Measurements from ENCODE around the gene FAF2. TPM values are rescaled to one million over a fixed set of nuclear protein-coding genes. Genes with fewer than 3 reads are reported as not detected.

FAF2 gene
- total RNA-seq, 2 experiments from 2014 or later = 36.2 to 38.7 TPM

- POLR2A ChIA-PET = no interaction called here
- CTCF ChIA-PET = no interaction called here
- H3K4me1 Mint-ChIP-seq = peaks cover 7% of the 10 kb centered on the region
- no peaks in the 10 kb centered on the region for H3K9me3 Mint-ChIP-seq
- no peak overlapping the region for H3K4me3 Mint-ChIP-seq
- H3K27ac Mint-ChIP-seq = no peak overlapping the region
- H3K27me3 Mint-ChIP-seq = no peaks in the 10 kb centered on the region
- H3K36me3 Mint-ChIP-seq (ENCODE audit: low read depth) = peaks cover 62% of the 10 kb centered on the region
- no peak for DNase-seq
Observed at GRCh38 chr5:176499273-176499672, 51.1 kb downstream of the FAF2 start.

- H3K27ac Mint-ChIP-seq = no peak overlapping the region
- H3K4me1 Mint-ChIP-seq = peaks cover 7% of the 10 kb centered on the region
- CTCF ChIA-PET = interaction anchor here (1.0 to 1.6 kb wide), 2 partner anchors 52 to 53 kb away, joined by 5 to 6 read pairs; partner anchors contain the start of gene FAF2
Observed at GRCh38 chr5:176500511-176500910, 52.3 kb downstream of the FAF2 start.

GRCh38 chr5:176501333-176501732 is 53.1 kb downstream of the FAF2 start:
- Mint-ChIP-seq H3K27me3 (no peaks in the 10 kb centered on the region), H3K9me3 (no peaks in the 10 kb centered on the region), H3K4me3 (no peak overlapping the region), H3K36me3 (ENCODE audit: low read depth) (peaks cover 65% of the 10 kb centered on the region), H3K4me1 (peaks cover 7% of the 10 kb centered on the region), H3K27ac (no peak overlapping the region)
- ChIA-PET CTCF (interaction anchor here (1.6 kb wide), 2 partner anchors 54 to 72 kb away, joined by 3 to 6 read pairs; partner anchors contain the start of gene FAF2), POLR2A (no interaction called here)
- DNase-seq = no peak

More at GRCh38 chr5:176500511-176500910, 52.3 kb downstream of the FAF2 start:
- no peaks in the 10 kb centered on the region for H3K27me3 Mint-ChIP-seq
- POLR2A ChIA-PET = interaction anchor here (0.7 kb wide), 1 partner anchor 68 kb away, joined by 3 read pairs; no protein-coding TSS in a partner anchor
- no peak overlapping the region for H3K4me3 Mint-ChIP-seq
- no peaks in the 10 kb centered on the region for H3K9me3 Mint-ChIP-seq
- DNase-seq = no peak
- peaks cover 67% of the 10 kb centered on the region for H3K36me3 Mint-ChIP-seq (ENCODE audit: low read depth)

GRCh38 chr5:176503496-176503895 is 55.3 kb downstream of the FAF2 start:
- ChIA-PET CTCF (interaction anchor here (1.0 kb wide), 1 partner anchor 70 kb away, joined by 4 read pairs; no protein-coding TSS in a partner anchor), POLR2A (no interaction called here)
- DNase-seq = no peak
- Mint-ChIP-seq H3K27ac (no peak overlapping the region), H3K27me3 (no peaks in the 10 kb centered on the region), H3K4me3 (no peak overlapping the region), H3K9me3 (no peaks in the 10 kb centered on the region), H3K4me1 (no peaks in the 10 kb centered on the region), H3K36me3 (ENCODE audit: low read depth) (peaks cover 71% of the 10 kb centered on the region)

GRCh38 chr5:176507911-176508310 is 59.7 kb downstream of the FAF2 start:
- POLR2A ChIA-PET = interaction anchor here (1.4 to 1.5 kb wide), 2 partner anchors 22 to 28 kb away, joined by 4 read pairs; no protein-coding TSS in a partner anchor
- H3K4me3 Mint-ChIP-seq = no peak overlapping the region
- CTCF ChIA-PET = no interaction called here

GRCh38 chr5:176508603-176509002 is 60.4 kb downstream of the FAF2 start:
- peaks cover 50% of the 10 kb centered on the region for H3K36me3 Mint-ChIP-seq (ENCODE audit: low read depth)
- H3K27ac Mint-ChIP-seq = no peak overlapping the region

More at GRCh38 chr5:176507911-176508310, 59.7 kb downstream of the FAF2 start:
- Mint-ChIP-seq H3K27ac (no peak overlapping the region), H3K9me3 (no peaks in the 10 kb centered on the region), H3K27me3 (no peaks in the 10 kb centered on the region), H3K4me1 (peaks cover 4% of the 10 kb centered on the region), H3K36me3 (ENCODE audit: low read depth) (peaks cover 56% of the 10 kb centered on the region)
- DNase-seq = no peak

GRCh38 chr5:176513788-176514187 is 65.6 kb downstream of the FAF2 start:
- no peak for DNase-seq
- H3K4me1 Mint-ChIP-seq = peaks cover 15% of the 10 kb centered on the region
- H3K27me3 Mint-ChIP-seq = no peaks in the 10 kb centered on the region
- H3K9me3 Mint-ChIP-seq = no peaks in the 10 kb centered on the region
- POLR2A ChIA-PET = no interaction called here
- peaks cover 12% of the 10 kb centered on the region for H3K36me3 Mint-ChIP-seq (ENCODE audit: low read depth)
- CTCF ChIA-PET = no interaction called here
- H3K4me3 Mint-ChIP-seq = no peak overlapping the region
- H3K27ac Mint-ChIP-seq = no peak overlapping the region

More at GRCh38 chr5:176508603-176509002, 60.4 kb downstream of the FAF2 start:
- H3K27me3 Mint-ChIP-seq = no peaks in the 10 kb centered on the region
- ChIA-PET CTCF (no interaction called here), POLR2A (interaction anchor here (1.4 to 1.9 kb wide), 2 partner anchors 21 to 25 kb away, joined by 4 read pairs; no protein-coding TSS in a partner anchor)
- no peaks in the 10 kb centered on the region for H3K9me3 Mint-ChIP-seq
- no peak overlapping the region for H3K4me3 Mint-ChIP-seq
- no peak for DNase-seq
- H3K4me1 Mint-ChIP-seq = peaks cover 5% of the 10 kb centered on the region

- H3K36me3 Mint-ChIP-seq (ENCODE audit: low read depth) = peaks cover 6% of the 10 kb centered on the region
- peaks cover 15% of the 10 kb centered on the region for H3K4me1 Mint-ChIP-seq
- DNase-seq = no peak
- H3K9me3 Mint-ChIP-seq = no peaks in the 10 kb centered on the region
- CTCF ChIA-PET = no interaction called here
- H3K27ac Mint-ChIP-seq = no peak overlapping the region
- POLR2A ChIA-PET = no interaction called here
- H3K4me3 Mint-ChIP-seq = no peak overlapping the region
- no peaks in the 10 kb centered on the region for H3K27me3 Mint-ChIP-seq
Observed at GRCh38 chr5:176514244-176514950, 66.2 kb downstream of the FAF2 start.

- ChIA-PET POLR2A (no interaction called here), CTCF (no interaction called here)
- Mint-ChIP-seq H3K36me3 (ENCODE audit: low read depth) (no peaks in the 10 kb centered on the region), H3K27me3 (no peaks in the 10 kb centered on the region), H3K9me3 (no peaks in the 10 kb centered on the region), H3K4me3 (no peak overlapping the region), H3K27ac (no peak overlapping the region), H3K4me1 (peaks cover 15% of the 10 kb centered on the region)
- DNase-seq = no peak
Observed at GRCh38 chr5:176515396-176515795, 67.2 kb downstream of the FAF2 start.

GRCh38 chr5:176517053-176517661 is 69.0 kb downstream of the FAF2 start:
- ChIA-PET POLR2A (interaction anchor here (0.8 to 1.0 kb wide), 2 partner anchors 21 to 56 kb away, joined by 3 read pairs; no protein-coding TSS in a partner anchor), CTCF (interaction anchor here (0.8 kb wide), 1 partner anchor 101 kb away, joined by 3 read pairs; the partner anchor contains the start of gene CLTB)
- no peak overlapping the region for H3K4me3 Mint-ChIP-seq
- H3K36me3 Mint-ChIP-seq (ENCODE audit: low read depth) = no peaks in the 10 kb centered on the region
- no peaks in the 10 kb centered on the region for H3K9me3 Mint-ChIP-seq
- peaks cover 13% of the 10 kb centered on the region for H3K4me1 Mint-ChIP-seq
- DNase-seq = no peak
- no peaks in the 10 kb centered on the region for H3K27me3 Mint-ChIP-seq
- H3K27ac Mint-ChIP-seq = no peak overlapping the region

- Mint-ChIP-seq H3K27me3 (peaks cover 2% of the 10 kb centered on the region), H3K4me3 (no peak overlapping the region), H3K36me3 (ENCODE audit: low read depth) (no peaks in the 10 kb centered on the region), H3K27ac (no peak overlapping the region), H3K4me1 (peaks cover 9% of the 10 kb centered on the region), H3K9me3 (no peaks in the 10 kb centered on the region)
- no peak for DNase-seq
- CTCF ChIA-PET = no interaction called here
- POLR2A ChIA-PET = interaction anchor here (1.1 to 1.7 kb wide), 2 partner anchors 13 to 17 kb away, joined by 3 to 6 read pairs; partner anchors contain the start of gene RNF44
Observed at GRCh38 chr5:176519810-176520720, 71.9 kb downstream of the FAF2 start.

GRCh38 chr5:176521286-176521685 is 73.1 kb downstream of the FAF2 start:
- POLR2A ChIA-PET = interaction anchor here (1.1 kb wide), 1 partner anchor 16 kb away, joined by 3 read pairs; the partner anchor contains the start of gene RNF44
- Mint-ChIP-seq H3K27me3 (peaks cover 2% of the 10 kb centered on the region), H3K9me3 (no peaks in the 10 kb centered on the region), H3K4me1 (peaks cover 6% of the 10 kb centered on the region), H3K36me3 (ENCODE audit: low read depth) (peaks cover 4% of the 10 kb centered on the region), H3K27ac (no peak overlapping the region), H3K4me3 (no peak overlapping the region)
- DNase-seq = no peak
- CTCF ChIA-PET = no interaction called here
